Breast epithelium (tissue), 4 donors: ENCODE results near the gene CACNA1H. TPM values are rescaled to one million over a fixed set of nuclear protein-coding genes. Genes with fewer than 3 reads are reported as not detected.

Source experiments
- DNase-seq, 2 donors: peaks; one replicate each; pipeline ENCODE4 v3.0.0-alpha.2; 2019; ENCODE audit warnings: low spot score in 2 of 2
- H3K27ac ChIP-seq, 2 donors: fragments of 200-600 bp; sonication (generic) in 1 of 2; one replicate each; pipeline ENCODE4 v1.5.1; 2016 to 2019; ENCODE audit warnings: mild to moderate bottlenecking in 1 of 2
- H3K27me3 ChIP-seq, 2 donors: fragments of 200-600 bp; sonication (generic) in 1 of 2; one replicate each; pipeline versions ENCODE4 v1.5.1 to v1.6.0; 2017 to 2019; ENCODE audit warnings: control low read depth in 1 of 2, mild to moderate bottlenecking in 1 of 2
- H3K36me3 ChIP-seq: fragments of 200-600 bp; one replicate; pipeline ENCODE4 v1.5.1; 2019
- H3K4me1 ChIP-seq, 2 donors: fragments of 200-600 bp; sonication (generic); one replicate each; pipeline ENCODE4 v1.5.1; 2016 to 2019; ENCODE audit warnings: control low read depth in 1 of 2
- H3K4me3 ChIP-seq, 3 donors: fragments of 200-600 bp; sonication (generic); 1 replicate in 2 of 3; 2 replicates in 1 of 3; pipeline ENCODE4 v1.5.1; 2016 to 2019; ENCODE audit warnings: mild to moderate bottlenecking in 3 of 3, moderate library complexity in 2 of 3
- H3K9me3 ChIP-seq, 2 donors: fragments of 200-600 bp; sonication (generic) in 1 of 2; one replicate each; pipeline ENCODE4 v1.5.1; 2016 to 2019; ENCODE audit warnings: control low read depth in 1 of 2
- POLR2A ChIP-seq: fragments of 450-650 bp; IDR thresholded peaks from one replicate; pipeline ENCODE4 v1.6.1; 2016; ENCODE audit warnings: antibody characterized with exemption, mild to moderate bottlenecking, moderate library complexity
- POLR2AphosphoS5 ChIP-seq, 3 donors: sonication (generic); formaldehyde crosslinking; IDR thresholded peaks; one replicate each; pipeline ENCODE4 v1.6.1; 2017; ENCODE audit warnings: antibody characterized with exemption in 3 of 3
- intact Hi-C: fragments of 100-400 bp; cut with DNase I; formaldehyde crosslinking; loops from one replicate; pipeline ENCODE4 v1.15.1; 2023; ENCODE audit warnings: low total_unique reads
- total RNA-seq, 3 donors: library from RNA; depleted of rRNA; stranded (reverse); fragments of >200 nt; gene quantifications; one replicate each; pipeline ENCODE4 v1.1.0, GENCODE V29; 2016
- TF ChIP-seq, protein P1 (sequence below), 3 donors: fragments of 450-650 bp; IDR thresholded peaks; one replicate each; pipeline ENCODE4 v1.5.1; 2016 to 2017; ENCODE audit warnings: antibody characterized with exemption in 3 of 3, mild to moderate bottlenecking in 3 of 3, moderate library complexity in 3 of 3

The CACNA1H gene
- total RNA-seq, 3 donors from 2014 or later = 1.6 to 2.5 (median 2.2) TPM

DNA sequence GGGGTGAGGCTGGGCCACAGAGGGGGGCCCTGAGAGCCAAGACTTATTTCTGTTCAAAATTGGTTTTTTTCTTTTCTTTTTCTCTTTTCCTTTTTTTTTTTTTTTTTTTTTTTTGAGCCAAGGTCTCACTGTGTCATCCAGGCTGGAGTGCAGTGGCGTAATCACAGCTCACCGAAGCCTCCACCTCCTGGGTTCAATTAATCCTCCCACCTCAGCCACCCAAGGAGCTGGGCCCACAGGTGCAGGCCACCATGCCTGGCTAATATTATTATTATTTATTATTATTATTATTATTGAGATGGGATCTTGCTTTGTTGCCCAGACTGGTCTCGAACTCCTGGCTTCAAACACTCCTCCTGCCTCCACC, 17.5 kb upstream of the CACNA1H start:
- H3K36me3 ChIP-seq = no peaks in the 10 kb centered on the region
- no peaks in the 10 kb centered on the region for H3K4me1 ChIP-seq
- H3K27me3 ChIP-seq = peaks cover 0 to 74% of the 10 kb centered on the region in 2 donors
- no peak for DNase-seq
- TF ChIP-seq POLR2AphosphoS5 (IDR thresholded peaks at IDR 0.05) (no peak), POLR2A (no peak)
- TF ChIP-seq, protein P1, sequence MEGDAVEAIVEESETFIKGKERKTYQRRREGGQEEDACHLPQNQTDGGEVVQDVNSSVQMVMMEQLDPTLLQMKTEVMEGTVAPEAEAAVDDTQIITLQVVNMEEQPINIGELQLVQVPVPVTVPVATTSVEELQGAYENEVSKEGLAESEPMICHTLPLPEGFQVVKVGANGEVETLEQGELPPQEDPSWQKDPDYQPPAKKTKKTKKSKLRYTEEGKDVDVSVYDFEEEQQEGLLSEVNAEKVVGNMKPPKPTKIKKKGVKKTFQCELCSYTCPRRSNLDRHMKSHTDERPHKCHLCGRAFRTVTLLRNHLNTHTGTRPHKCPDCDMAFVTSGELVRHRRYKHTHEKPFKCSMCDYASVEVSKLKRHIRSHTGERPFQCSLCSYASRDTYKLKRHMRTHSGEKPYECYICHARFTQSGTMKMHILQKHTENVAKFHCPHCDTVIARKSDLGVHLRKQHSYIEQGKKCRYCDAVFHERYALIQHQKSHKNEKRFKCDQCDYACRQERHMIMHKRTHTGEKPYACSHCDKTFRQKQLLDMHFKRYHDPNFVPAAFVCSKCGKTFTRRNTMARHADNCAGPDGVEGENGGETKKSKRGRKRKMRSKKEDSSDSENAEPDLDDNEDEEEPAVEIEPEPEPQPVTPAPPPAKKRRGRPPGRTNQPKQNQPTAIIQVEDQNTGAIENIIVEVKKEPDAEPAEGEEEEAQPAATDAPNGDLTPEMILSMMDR (IDR thresholded peaks at IDR 0.05) = no peak
- no peak overlapping the region for H3K4me3 ChIP-seq
- intact Hi-C loops = no loop called here
- H3K9me3 ChIP-seq = no peaks in the 10 kb centered on the region
- H3K27ac ChIP-seq = no peak overlapping the region

DNA sequence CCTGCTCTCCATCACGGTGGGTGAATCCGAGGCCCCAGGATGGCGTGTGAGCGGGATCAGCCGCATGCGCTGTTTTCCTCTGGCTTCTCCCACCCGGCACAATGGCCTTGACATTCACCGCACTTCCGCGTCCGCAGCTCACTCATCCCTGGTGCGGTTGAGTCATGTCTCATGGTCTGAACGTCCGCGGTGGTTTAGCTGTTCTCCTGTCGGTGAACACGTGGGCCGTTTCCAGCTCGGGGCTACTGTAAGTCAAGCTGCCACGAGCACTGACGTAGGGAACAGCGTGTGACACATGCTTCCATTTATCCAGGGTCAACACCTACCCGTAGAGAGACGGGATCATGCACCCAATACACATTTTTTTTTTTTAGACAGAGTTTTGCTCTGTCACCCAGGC, 15.3 kb upstream of the CACNA1H start:
- no peak for DNase-seq
- Histone ChIP-seq H3K27me3 (peaks cover 0 to 74% of the 10 kb centered on the region in 2 donors), H3K4me3 (no peak overlapping the region), H3K36me3 (no peaks in the 10 kb centered on the region), H3K27ac (no peak overlapping the region), H3K4me1 (no peaks in the 10 kb centered on the region), H3K9me3 (no peaks in the 10 kb centered on the region)
- intact Hi-C loops = no loop called here
- TF ChIP-seq, protein P1 (IDR thresholded peaks at IDR 0.05) = no peak
- TF ChIP-seq POLR2AphosphoS5 (IDR thresholded peaks at IDR 0.05) (no peak), POLR2A (no peak)

DNA sequence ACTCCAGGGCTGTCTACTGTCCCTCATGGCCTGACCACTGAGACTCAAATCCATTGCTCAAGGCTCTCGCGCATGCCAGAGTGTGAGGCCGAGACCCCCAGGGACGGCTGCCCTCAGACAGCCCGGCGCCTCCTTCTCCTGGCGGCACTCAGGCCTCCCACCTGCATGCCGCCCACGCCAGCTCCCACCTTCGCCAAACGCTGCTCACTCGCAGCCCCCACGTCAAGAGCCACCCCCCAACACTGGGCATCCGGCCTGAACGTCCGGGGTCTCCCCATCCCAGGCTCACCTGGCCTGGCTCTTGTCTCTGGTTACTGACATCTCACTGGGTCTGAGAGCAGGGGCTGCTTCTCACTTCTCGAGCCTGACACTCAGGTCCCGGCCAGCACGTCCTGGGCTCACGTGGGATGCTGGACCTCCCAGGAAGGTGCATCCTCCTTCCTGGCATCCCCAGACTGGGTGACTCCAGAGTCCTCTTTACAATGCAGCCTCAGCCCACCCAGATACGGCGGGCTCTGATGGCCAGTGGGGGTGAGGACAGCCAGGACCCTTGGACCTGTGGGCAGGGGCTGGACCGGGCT, 12.2 kb upstream of the CACNA1H start:
- Histone ChIP-seq H3K36me3 (no peaks in the 10 kb centered on the region), H3K9me3 (no peaks in the 10 kb centered on the region), H3K27ac (no peak overlapping the region), H3K27me3 (peaks cover 0 to 67% of the 10 kb centered on the region in 2 donors), H3K4me3 (no peak overlapping the region), H3K4me1 (no peaks in the 10 kb centered on the region)
- TF ChIP-seq POLR2A (no peak), POLR2AphosphoS5 (IDR thresholded peaks at IDR 0.05) (no peak)
- TF ChIP-seq, protein P1 (IDR thresholded peaks at IDR 0.05) = no peak
- intact Hi-C loops = no loop called here
- DNase-seq = no peak

DNA sequence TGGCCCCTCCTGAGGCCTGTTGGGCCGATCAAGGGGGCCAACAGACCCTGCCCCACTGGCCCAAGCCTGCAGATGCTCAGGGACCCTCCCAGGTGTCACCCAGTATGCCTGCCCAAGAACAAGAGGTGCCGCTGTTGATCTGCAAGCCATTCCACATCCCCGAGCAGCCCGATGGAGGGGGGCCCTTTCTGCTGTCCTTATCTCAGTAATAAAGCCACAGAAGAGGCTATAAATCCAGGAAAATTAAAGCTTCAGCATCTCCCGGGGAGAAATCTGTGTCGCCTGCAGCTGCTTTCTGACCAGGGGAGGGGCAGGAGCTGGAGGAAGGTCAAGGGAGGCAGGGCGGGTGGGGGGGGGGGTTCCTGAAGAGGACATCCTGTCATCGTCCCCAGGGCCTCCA, 11.7 kb upstream of the CACNA1H start:
- Histone ChIP-seq H3K27me3 (peaks cover 0 to 67% of the 10 kb centered on the region in 2 donors), H3K27ac (no peak overlapping the region), H3K36me3 (no peaks in the 10 kb centered on the region), H3K9me3 (no peaks in the 10 kb centered on the region), H3K4me1 (no peaks in the 10 kb centered on the region), H3K4me3 (no peak overlapping the region)
- intact Hi-C loops = no loop called here
- TF ChIP-seq POLR2AphosphoS5 (IDR thresholded peaks at IDR 0.05) (no peak), POLR2A (no peak)
- TF ChIP-seq, protein P1 (IDR thresholded peaks at IDR 0.05) = no peak
- no peak for DNase-seq

DNA sequence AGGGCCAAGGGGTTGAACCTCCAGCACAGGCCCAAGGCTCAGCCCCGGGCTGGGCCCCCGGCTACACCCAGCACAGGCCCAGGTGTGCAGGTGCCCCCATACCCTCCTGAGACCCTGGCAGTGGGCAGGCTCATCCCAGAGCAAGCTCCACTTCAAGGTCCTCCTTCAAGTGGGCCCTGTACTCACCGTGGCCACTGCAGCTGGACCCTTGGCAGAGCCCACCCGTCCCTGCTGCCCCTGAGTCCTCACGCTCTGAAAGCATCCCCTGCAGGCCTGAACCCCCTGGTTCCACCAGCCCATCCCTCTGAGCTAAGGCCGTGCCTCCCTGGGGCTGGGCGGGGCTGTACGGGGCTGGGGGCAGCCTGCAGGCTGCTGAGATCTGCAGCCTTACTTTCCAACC, 11.2 kb upstream of the CACNA1H start:
- DNase-seq = no peak
- TF ChIP-seq POLR2AphosphoS5 (IDR thresholded peaks at IDR 0.05) (no peak), POLR2A (no peak)
- TF ChIP-seq, protein P1 (IDR thresholded peaks at IDR 0.05) = no peak
- H3K27me3 ChIP-seq = peaks cover 0 to 67% of the 10 kb centered on the region in 2 donors
- intact Hi-C loops = no loop called here
- no peaks in the 10 kb centered on the region for H3K4me1 ChIP-seq
- H3K4me3 ChIP-seq = no peak overlapping the region
- no peaks in the 10 kb centered on the region for H3K36me3 ChIP-seq
- no peak overlapping the region for H3K27ac ChIP-seq
- H3K9me3 ChIP-seq = no peaks in the 10 kb centered on the region
